GM18909 (cell line): ENCODE measurements around the gene SRSF1.
"Not testable (repeated sequence)": the region's sequence is repeated elsewhere in the genome, so short reads cannot be mapped to it uniquely, and the experiment has no call there.

ENCODE experiments used
- ATAC-seq: cut with Tn5 transposase; IDR thresholded peaks from one replicate; pipeline ENCODE4 v1.9.1; 2021; ENCODE audit warnings: mild to moderate bottlenecking; ENCODE audit not compliant: unreplicated experiment, poor library complexity

The SRSF1 gene

GRCh38 chr17:57970710-57971109 is 36.3 kb downstream of the SRSF1 start:
- ATAC-seq: no peak

- no peak for ATAC-seq
Measured at GRCh38 chr17:57968456-57968855, 38.6 kb downstream of the SRSF1 start.

- ATAC-seq: no peak
Measured at GRCh38 chr17:57966875-57967274, 40.2 kb downstream of the SRSF1 start.

GRCh38 chr17:57966246-57966645 is 40.8 kb downstream of the SRSF1 start:
- ATAC-seq: no peak

- no peak for ATAC-seq
Measured at GRCh38 chr17:57965521-57966160, 41.4 kb downstream of the SRSF1 start.

- ATAC-seq: no peak
Measured at GRCh38 chr17:57963149-57963511, 43.9 kb downstream of the SRSF1 start.

GRCh38 chr17:57962279-57963148 is 44.5 kb downstream of the SRSF1 start:
- ATAC-seq: no peak

GRCh38 chr17:57959929-57960328 is 47.1 kb downstream of the SRSF1 start:
- no peak for ATAC-seq

GRCh38 chr17:57958391-57958790 is 48.7 kb downstream of the SRSF1 start:
- not testable (repeated sequence) for ATAC-seq

- no peak for ATAC-seq
Measured at GRCh38 chr17:57957886-57958285, 49.2 kb downstream of the SRSF1 start.

- no peak for ATAC-seq
Measured at GRCh38 chr17:57957120-57957850, 49.8 kb downstream of the SRSF1 start.

- ATAC-seq: peak; percentile 72
Measured at GRCh38 chr17:57956291-57957119, 50.5 kb downstream of the SRSF1 start.

GRCh38 chr17:57955183-57955931 is 51.7 kb downstream of the SRSF1 start, which contains the start of gene CUEDC1:
TSS of gene CUEDC1 (minus strand) at chr17:57955412. CDS start at chr17:57885564, 69,848 bp downstream.
- no peak for ATAC-seq

- ATAC-seq: no peak
Measured at GRCh38 chr17:57954397-57955182, 52.5 kb downstream of the SRSF1 start.

GRCh38 chr17:57953705-57954396 is 53.2 kb downstream of the SRSF1 start:
- ATAC-seq: no peak
